ENCODE results near the gene AZI2. TPM values are rescaled to one million over a fixed set of nuclear protein-coding genes. Genes with fewer than 3 reads are reported as not detected.

The AZI2 gene
- total RNA-seq, 1 experiment from 2014 or later = 106 TPM

DNA sequence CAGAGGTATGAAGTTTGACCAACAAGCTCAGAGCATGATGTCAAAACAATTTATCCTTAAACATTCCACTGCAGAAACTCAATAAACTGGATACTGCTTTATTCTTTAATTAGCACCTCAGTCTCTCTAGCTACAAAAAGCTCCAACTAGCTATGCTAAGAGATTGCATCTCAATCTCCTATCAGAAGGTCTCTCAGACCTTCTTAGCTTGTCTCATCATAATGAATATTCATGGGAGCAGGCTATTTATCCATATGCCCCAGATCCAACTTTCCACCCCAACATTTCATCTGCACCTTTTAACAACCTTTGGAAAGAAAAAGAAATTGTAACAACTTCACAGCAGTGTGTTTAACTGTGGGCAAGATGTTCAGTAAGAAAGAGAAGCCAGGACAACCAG is 11.4 kb downstream of the AZI2 start:
- H3K4me1 ChIP-seq (ENCODE audit: insufficient read depth, low read length, poor library complexity, severe bottlenecking) = peaks cover 9% of the 10 kb centered on the region
- TF ChIP-seq, protein P1, sequence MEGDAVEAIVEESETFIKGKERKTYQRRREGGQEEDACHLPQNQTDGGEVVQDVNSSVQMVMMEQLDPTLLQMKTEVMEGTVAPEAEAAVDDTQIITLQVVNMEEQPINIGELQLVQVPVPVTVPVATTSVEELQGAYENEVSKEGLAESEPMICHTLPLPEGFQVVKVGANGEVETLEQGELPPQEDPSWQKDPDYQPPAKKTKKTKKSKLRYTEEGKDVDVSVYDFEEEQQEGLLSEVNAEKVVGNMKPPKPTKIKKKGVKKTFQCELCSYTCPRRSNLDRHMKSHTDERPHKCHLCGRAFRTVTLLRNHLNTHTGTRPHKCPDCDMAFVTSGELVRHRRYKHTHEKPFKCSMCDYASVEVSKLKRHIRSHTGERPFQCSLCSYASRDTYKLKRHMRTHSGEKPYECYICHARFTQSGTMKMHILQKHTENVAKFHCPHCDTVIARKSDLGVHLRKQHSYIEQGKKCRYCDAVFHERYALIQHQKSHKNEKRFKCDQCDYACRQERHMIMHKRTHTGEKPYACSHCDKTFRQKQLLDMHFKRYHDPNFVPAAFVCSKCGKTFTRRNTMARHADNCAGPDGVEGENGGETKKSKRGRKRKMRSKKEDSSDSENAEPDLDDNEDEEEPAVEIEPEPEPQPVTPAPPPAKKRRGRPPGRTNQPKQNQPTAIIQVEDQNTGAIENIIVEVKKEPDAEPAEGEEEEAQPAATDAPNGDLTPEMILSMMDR (conservative IDR thresholded peaks at IDR 0.05; ENCODE audit: low read depth, low read length) = no peak
- no peak for TF ChIP-seq EZH2 (IDR thresholded peaks at IDR 0.05; ENCODE audit: borderline replicate concordance, low read depth, low read length, poor library complexity, severe bottlenecking)
- POLR2A ChIA-PET (ENCODE audit: low non-redundant PET) = no interaction called here
- H3K4me3 ChIP-seq (ENCODE audit: low read depth, low read length, poor library complexity, severe bottlenecking) = no peak overlapping the region
- H3K27ac ChIP-seq (ENCODE audit: low read depth, low read length, poor library complexity, severe bottlenecking) = no peak overlapping the region
- H3K27me3 ChIP-seq (replicated peaks; ENCODE audit: insufficient read depth, low read depth, low read length, poor library complexity) = no peaks in the 10 kb centered on the region
- no TSS peak for BruUV-seq (replicated peaks)
- intact Hi-C loops (cut with micrococcal nuclease; ENCODE audit: unreplicated experiment) = no loop called here
- H3K36me3 ChIP-seq (ENCODE audit: insufficient read depth, low read length, poor library complexity, severe bottlenecking) = peaks cover 50% of the 10 kb centered on the region
- no peaks in the 10 kb centered on the region for H3K9me3 ChIP-seq (ENCODE audit: low read depth, low read length, poor library complexity, severe bottlenecking)
- CTCF ChIA-PET = no interaction called here
- DNase-seq (ENCODE audit: low spot score) = no peak

DNA sequence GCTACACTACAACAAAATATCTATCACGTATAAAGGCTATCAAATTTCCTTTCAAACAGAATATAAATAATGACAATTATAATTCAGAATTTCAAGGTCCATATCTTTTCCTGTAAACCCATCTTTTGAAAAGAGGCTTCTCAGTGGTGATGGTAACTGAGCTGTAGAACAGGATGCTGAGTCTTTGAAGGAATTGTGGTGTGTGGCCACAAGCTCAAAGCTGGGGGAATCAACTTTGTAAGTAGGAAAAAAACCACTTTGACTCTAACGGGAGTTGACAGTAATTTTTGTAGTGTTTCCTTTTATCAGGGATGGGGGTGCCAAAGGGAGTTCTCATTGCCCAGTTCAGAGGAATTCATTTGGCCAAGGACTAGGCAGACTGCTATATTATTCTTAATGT is 13.4 kb downstream of the AZI2 start:
- intact Hi-C loops (cut with micrococcal nuclease; ENCODE audit: unreplicated experiment) = loop anchor here (2.0 kb wide), 1 partner anchor 622 kb away; no protein-coding TSS in a partner anchor
- H3K27ac ChIP-seq (ENCODE audit: low read depth, low read length, poor library complexity, severe bottlenecking) = no peak overlapping the region
- no peak for DNase-seq (ENCODE audit: low spot score)
- no TSS peak for BruUV-seq (replicated peaks)
- H3K36me3 ChIP-seq (ENCODE audit: insufficient read depth, low read length, poor library complexity, severe bottlenecking) = peaks cover 59% of the 10 kb centered on the region
- ChIA-PET CTCF (interaction anchor here (0.9 kb wide), 1 partner anchor 623 kb away, joined by 4 read pairs; no protein-coding TSS in a partner anchor), POLR2A (ENCODE audit: low non-redundant PET) (no interaction called here)
- H3K9me3 ChIP-seq (ENCODE audit: low read depth, low read length, poor library complexity, severe bottlenecking) = no peaks in the 10 kb centered on the region
- H3K4me1 ChIP-seq (ENCODE audit: insufficient read depth, low read length, poor library complexity, severe bottlenecking) = no peaks in the 10 kb centered on the region
- TF ChIP-seq, protein P1 (conservative IDR thresholded peaks at IDR 0.05; ENCODE audit: low read depth, low read length) = no peak
- TF ChIP-seq EZH2 (IDR thresholded peaks at IDR 0.05; ENCODE audit: borderline replicate concordance, low read depth, low read length, poor library complexity, severe bottlenecking) = no peak
- H3K4me3 ChIP-seq (ENCODE audit: low read depth, low read length, poor library complexity, severe bottlenecking) = no peak overlapping the region
- no peaks in the 10 kb centered on the region for H3K27me3 ChIP-seq (replicated peaks; ENCODE audit: insufficient read depth, low read depth, low read length, poor library complexity)

DNA sequence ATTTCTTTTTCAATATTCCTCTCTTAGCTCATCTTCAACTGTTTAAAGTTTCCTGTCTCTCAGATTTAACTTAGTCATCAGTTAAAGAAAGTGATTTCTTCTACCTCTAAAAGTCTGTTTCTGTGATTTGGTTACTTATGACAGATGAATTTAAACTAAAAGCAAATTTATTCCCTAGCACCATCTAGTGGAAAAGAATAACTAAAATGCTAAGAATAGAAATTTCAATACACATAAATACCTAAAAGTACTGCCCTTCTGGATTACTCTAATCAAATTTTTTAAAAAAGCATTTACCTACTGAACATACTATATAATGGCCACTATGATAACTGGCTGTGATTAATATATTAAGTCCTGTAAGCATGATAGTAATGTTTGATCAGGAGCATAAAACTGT is 14.1 kb downstream of the AZI2 start:
- H3K27ac ChIP-seq (ENCODE audit: low read depth, low read length, poor library complexity, severe bottlenecking) = no peak overlapping the region
- no TSS peak for BruUV-seq (replicated peaks)
- TF ChIP-seq, protein P1 (conservative IDR thresholded peaks at IDR 0.05; ENCODE audit: low read depth, low read length) = peak; percentile 39
- no peak for TF ChIP-seq EZH2 (IDR thresholded peaks at IDR 0.05; ENCODE audit: borderline replicate concordance, low read depth, low read length, poor library complexity, severe bottlenecking)
- no peak overlapping the region for H3K4me3 ChIP-seq (ENCODE audit: low read depth, low read length, poor library complexity, severe bottlenecking)
- ChIA-PET POLR2A (ENCODE audit: low non-redundant PET) (no interaction called here), CTCF (no interaction called here)
- peaks cover 58% of the 10 kb centered on the region for H3K36me3 ChIP-seq (ENCODE audit: insufficient read depth, low read length, poor library complexity, severe bottlenecking)
- no peaks in the 10 kb centered on the region for H3K9me3 ChIP-seq (ENCODE audit: low read depth, low read length, poor library complexity, severe bottlenecking)
- H3K27me3 ChIP-seq (replicated peaks; ENCODE audit: insufficient read depth, low read depth, low read length, poor library complexity) = no peaks in the 10 kb centered on the region
- DNase-seq (ENCODE audit: low spot score) = no peak
- no peaks in the 10 kb centered on the region for H3K4me1 ChIP-seq (ENCODE audit: insufficient read depth, low read length, poor library complexity, severe bottlenecking)
- intact Hi-C loops (cut with micrococcal nuclease; ENCODE audit: unreplicated experiment) = loop anchor here (2.0 kb wide), 1 partner anchor 622 kb away; no protein-coding TSS in a partner anchor
